Testis (tissue), 3 donors: ENCODE data around the gene CERS2. TPM values are rescaled to one million over a fixed set of nuclear protein-coding genes. Genes with fewer than 3 reads are reported as not detected.

Source experiments
- DNase-seq: peaks from one replicate; pipeline ENCODE4 v3.0.0-alpha.2; 2019
- H3K27ac ChIP-seq, 2 donors: fragments of 200-600 bp; sonication (generic); one replicate each; pipeline ENCODE4 v1.5.1; 2019
- H3K27me3 ChIP-seq: fragments of 200-600 bp; sonication (generic); one replicate; pipeline ENCODE4 v1.5.1; 2019
- H3K36me3 ChIP-seq: fragments of 200-600 bp; sonication (generic); one replicate; pipeline ENCODE4 v1.5.1; 2017; ENCODE audit warnings: low read depth; ENCODE audit errors: missing control alignments
- H3K4me1 ChIP-seq: fragments of 200-600 bp; sonication (generic); one replicate; pipeline ENCODE4 v1.5.1; 2019
- H3K4me3 ChIP-seq, 2 donors: fragments of 200-600 bp; sonication (generic); one replicate each; pipeline ENCODE4 v1.5.1; 2017 to 2019
- H3K9me3 ChIP-seq: fragments of 200-600 bp; sonication (generic); one replicate; pipeline ENCODE4 v1.5.1; 2017
- CTCF ChIP-seq, 3 experiments: fragments of 450-650 bp in 2 of 3; fragments of 200-600 bp in 1 of 3; sonication (generic) in 1 of 3; IDR thresholded peaks; one replicate each; pipeline ENCODE4 v1.5.1; 2016 to 2019; ENCODE audit warnings: antibody characterized with exemption in 3 of 3, mild to moderate bottlenecking in 2 of 3, moderate library complexity in 1 of 3
- POLR2A ChIP-seq: fragments of 450-650 bp; IDR thresholded peaks from one replicate; pipeline ENCODE4 v1.6.1; 2017; ENCODE audit warnings: antibody characterized with exemption, mild to moderate bottlenecking, moderate library complexity
- WGBS, 2 donors: methylation state at CpG; one replicate each; pipeline ENCODE4 v1.1.5; 2018; 5-methylcytosine and 5-hydroxymethylcytosine counted together
- intact Hi-C: fragments of 100-400 bp; cut with DNase I; formaldehyde crosslinking; loops from one replicate; pipeline ENCODE4 v1.15.1; 2023; ENCODE audit warnings: low total_unique reads
- polyA plus RNA-seq: library from polyadenylated mRNA; stranded (reverse); fragments of 350-450 nt; fragmentation: Illumina TruSeq; extraction: RNeasy Lipid Tissue Mini Kit (QIAGEN cat#74804); gene quantifications from one replicate; pipeline ENCODE4 v1.2.3, GENCODE V29; 2014; ENCODE audit warnings: low read depth, low replicate concordance; ENCODE audit not compliant: insufficient read depth
- total RNA-seq, 2 donors: library from RNA; depleted of rRNA; stranded (reverse); fragments of >200 nt; gene quantifications; one replicate each; pipeline ENCODE4 v1.2.3, GENCODE V29; 2016

The CERS2 gene
- total and polyA plus RNA-seq, 3 donors from 2014 or later = 92.7 to 138 (median 116) TPM

DNA sequence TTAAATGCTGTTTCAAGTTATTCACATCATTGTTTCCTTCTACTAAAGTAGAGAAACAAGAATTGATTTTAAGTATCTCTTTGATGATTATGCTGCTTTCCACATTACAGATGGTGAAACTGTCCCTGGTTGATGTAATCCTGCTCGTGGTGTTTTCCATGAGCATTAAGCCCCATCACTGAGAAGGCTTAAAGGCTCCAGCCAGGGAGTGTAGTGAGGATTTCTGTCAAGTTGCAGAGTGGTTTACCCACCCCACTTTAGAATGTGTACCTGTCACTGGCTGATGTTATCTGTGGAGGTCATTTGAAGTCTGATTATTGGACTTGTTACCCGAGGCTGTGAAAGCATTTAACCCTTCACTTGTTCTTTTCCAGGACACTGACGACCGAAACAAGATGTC lies 12.9 kb downstream of the CERS2 start:
- DNase-seq = no peak
- H3K36me3 ChIP-seq = peaks cover 3% of the 10 kb centered on the region
- no peaks in the 10 kb centered on the region for H3K4me1 ChIP-seq
- WGBS, 2 donors = 61 to 78% methylated on average over 4 of the region's 4 CpGs
- intact Hi-C loops = no loop called here
- TF ChIP-seq CTCF (IDR thresholded peaks at IDR 0.05) (no peak), POLR2A (no peak)
- no peaks in the 10 kb centered on the region for H3K27me3 ChIP-seq
- no peak overlapping the region for H3K4me3 ChIP-seq
- no peaks in the 10 kb centered on the region for H3K9me3 ChIP-seq
- H3K27ac ChIP-seq = no peak overlapping the region

- intact Hi-C loops = no loop called here
- Histone ChIP-seq H3K36me3 (peaks cover 3% of the 10 kb centered on the region), H3K4me3 (no peak overlapping the region), H3K4me1 (no peaks in the 10 kb centered on the region), H3K27ac (no peak overlapping the region), H3K27me3 (no peaks in the 10 kb centered on the region), H3K9me3 (no peaks in the 10 kb centered on the region)
- no peak for TF ChIP-seq POLR2A
- WGBS, 2 donors = 94 to 96% methylated on average over 7 of the region's 7 CpGs
- no peak for DNase-seq
These were observed 14.0 kb downstream of the CERS2 start for GRCh38 chr1:150960646-150961045.

DNA sequence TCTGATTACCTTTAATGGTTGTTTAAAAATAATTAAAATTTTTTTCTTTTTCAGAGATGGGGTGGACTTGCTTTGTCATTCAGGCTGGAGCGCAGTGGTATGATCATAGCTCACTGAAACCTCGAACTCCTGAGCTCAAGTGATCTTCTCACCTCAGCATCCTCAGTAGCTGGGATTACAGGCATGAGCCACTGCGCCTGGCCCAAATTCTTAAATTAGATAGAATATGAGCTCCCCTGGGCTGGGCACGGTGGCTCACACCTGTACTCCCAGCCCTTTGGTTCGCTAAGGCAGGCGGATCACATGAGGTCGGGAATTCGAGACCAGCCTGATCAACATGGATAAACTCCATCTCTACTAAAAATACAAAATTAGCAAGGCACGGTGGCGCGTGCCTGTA lies 17.0 kb downstream of the CERS2 start:
- TF ChIP-seq CTCF (IDR thresholded peaks at IDR 0.05) (no peak), POLR2A (no peak)
- H3K9me3 ChIP-seq = no peaks in the 10 kb centered on the region
- WGBS, 2 donors = 93 to 97% methylated on average over 11 of the region's 11 CpGs
- peaks cover under 1% of the 10 kb centered on the region for H3K36me3 ChIP-seq
- no peak for DNase-seq
- H3K4me3 ChIP-seq = no peak overlapping the region
- no peaks in the 10 kb centered on the region for H3K4me1 ChIP-seq
- no peaks in the 10 kb centered on the region for H3K27me3 ChIP-seq
- intact Hi-C loops = no loop called here
- no peak overlapping the region for H3K27ac ChIP-seq

DNA sequence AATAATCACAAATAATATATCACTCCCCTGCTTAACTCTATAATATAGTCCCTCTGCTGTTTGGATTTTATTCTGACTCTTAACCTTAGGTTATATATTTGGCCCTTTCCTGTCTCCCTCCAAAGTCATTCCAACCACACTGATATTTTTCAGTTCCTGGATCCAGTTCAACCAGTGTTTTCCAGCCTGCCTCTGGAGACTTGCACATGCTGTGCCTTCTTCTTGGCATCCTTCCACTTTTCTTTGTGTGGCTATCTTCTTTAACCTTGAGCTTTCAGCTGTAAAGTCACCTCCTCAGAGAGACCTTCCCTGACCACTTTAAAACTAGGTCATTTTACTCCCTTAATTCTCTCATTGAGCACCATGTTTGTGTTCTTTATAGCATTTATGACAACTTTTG lies 19.4 kb downstream of the CERS2 start:
- H3K27ac ChIP-seq = peak overlapping the region in 1 of 2 donors; percentile 4
- H3K27me3 ChIP-seq = no peaks in the 10 kb centered on the region
- intact Hi-C loops = no loop called here
- DNase-seq = peak; percentile 46
- TF ChIP-seq CTCF (IDR thresholded peaks at IDR 0.05) (no peak), POLR2A (no peak)
- H3K9me3 ChIP-seq = no peaks in the 10 kb centered on the region
- no peaks in the 10 kb centered on the region for H3K36me3 ChIP-seq
- H3K4me3 ChIP-seq = no peak overlapping the region
- H3K4me1 ChIP-seq = no peaks in the 10 kb centered on the region

DNA sequence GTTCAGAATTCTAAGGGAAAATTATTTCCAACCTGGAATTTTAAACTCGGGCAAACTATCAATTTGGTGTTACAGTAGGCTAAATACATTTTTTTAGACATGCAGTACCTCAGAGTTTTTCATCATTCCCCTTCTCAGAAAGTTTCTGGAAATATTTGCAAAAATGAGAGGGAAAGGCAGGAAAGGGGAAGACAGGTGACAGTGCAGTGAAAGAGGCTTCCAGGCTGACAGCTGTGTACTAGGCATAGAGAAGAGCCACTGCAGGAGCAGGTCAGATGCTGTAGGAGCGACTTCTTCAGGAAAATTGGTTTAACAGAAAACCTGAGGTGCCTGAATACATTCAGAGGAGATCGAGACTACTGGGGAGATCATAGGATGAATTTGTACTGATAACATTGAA lies 19.9 kb downstream of the CERS2 start:
- H3K4me1 ChIP-seq = no peaks in the 10 kb centered on the region
- peak overlapping the region in 1 of 2 donors; percentile 4 for H3K27ac ChIP-seq
- no peak overlapping the region for H3K4me3 ChIP-seq
- WGBS, 2 donors = 85 to 88% methylated on average over 3 of the region's 3 CpGs
- DNase-seq = no peak
- TF ChIP-seq CTCF (IDR thresholded peaks at IDR 0.05) (no peak), POLR2A (no peak)
- no peaks in the 10 kb centered on the region for H3K36me3 ChIP-seq
- no peaks in the 10 kb centered on the region for H3K27me3 ChIP-seq
- intact Hi-C loops = no loop called here
- no peaks in the 10 kb centered on the region for H3K9me3 ChIP-seq
